Small intestine (tissue), 7 donors: ENCODE measurements around the gene EPHB4. TPM values are rescaled to one million over a fixed set of nuclear protein-coding genes. Genes with fewer than 3 reads are reported as not detected.
"Not testable (repeated sequence)": the region's sequence is repeated elsewhere in the genome, so short reads cannot be mapped to it uniquely, and the experiment has no call there.

Source experiments
- DNase-seq, 2 donors: peaks; one replicate each; pipeline versions ENCODE4 v3.0.0 to v3.0.0-alpha.2; 2013
- FAIRE-seq: peaks from 2 replicates; lab custom pipeline; 2012; peaks lifted over from hg19 to GRCh38; lab: Jason Lieb, UNC
- H3K27ac ChIP-seq, 3 donors: one replicate each; pipeline ENCODE4 v1.5.1; 2013; ENCODE audit warnings: low read length in 2 of 3, mild to moderate bottlenecking in 2 of 3, control low read depth in 1 of 3, inconsistent platforms in 1 of 3, low read depth in 1 of 3, moderate library complexity in 1 of 3
- H3K27me3 ChIP-seq, 3 donors: one replicate each; pipeline ENCODE4 v1.6.1; 2013; ENCODE audit warnings: low read length in 3 of 3, inconsistent platforms in 1 of 3; ENCODE audit not compliant: control insufficient read depth in 3 of 3, insufficient read depth in 3 of 3
- H3K36me3 ChIP-seq, 3 donors: one replicate each; pipeline ENCODE4 v1.6.1; 2013; ENCODE audit warnings: low read length in 3 of 3, inconsistent platforms in 1 of 3, low read depth in 1 of 3, mild to moderate bottlenecking in 1 of 3, moderate library complexity in 1 of 3; ENCODE audit not compliant: control insufficient read depth in 3 of 3, insufficient read depth in 2 of 3
- H3K4me1 ChIP-seq, 3 donors: one replicate each; pipeline ENCODE4 v1.6.1; 2013; ENCODE audit warnings: low read length in 2 of 3, inconsistent platforms in 1 of 3, low read depth in 1 of 3, mild to moderate bottlenecking in 1 of 3, moderate library complexity in 1 of 3; ENCODE audit not compliant: control insufficient read depth in 3 of 3, insufficient read depth in 2 of 3
- H3K4me3 ChIP-seq, 3 donors: one replicate each; pipeline ENCODE4 v1.5.1; 2013; ENCODE audit warnings: low read length in 3 of 3, control low read depth in 1 of 3, inconsistent platforms in 1 of 3, low read depth in 1 of 3, mild to moderate bottlenecking in 1 of 3, moderate library complexity in 1 of 3
- H3K9me3 ChIP-seq, 2 donors: one replicate each; pipeline ENCODE4 v1.6.1; 2013; ENCODE audit warnings: low read depth in 1 of 2, low read length in 1 of 2; ENCODE audit not compliant: control insufficient read depth in 2 of 2, insufficient read depth in 1 of 2
- WGBS, 3 donors: extraction: QIAGEN DNeasy Blood & Tissue Kit; methylation state at CpG; one replicate each; pipeline ENCODE4 v1.1.7; 2013; 5-methylcytosine and 5-hydroxymethylcytosine counted together
- polyA plus RNA-seq, 4 donors: library from polyadenylated mRNA; stranded (reverse) in 3 of 4; unstranded in 1 of 4; fragments of 200-250 nt in 3 of 4; fragments of 120-200 nt in 1 of 4; gene quantifications; one replicate each; pipeline versions ENCODE4 v1.2.1 to v1.2.3, GENCODE V29; 2013
- donor health status: healthy with polysubstance abuse.
- donor health status: control.
- donor health status: control.
- donor health status: Bipolar disorder and iron deficiency.
- donor health status: healthy.

EPHB4 gene
- polyA plus RNA-seq, 4 donors: 1.3 to 53.9 (median 20.0) TPM

GRCh38 chr7:100808354-100808875 is 18.9 kb downstream of the EPHB4 start:
- Histone ChIP-seq H3K4me3 (no peak overlapping the region), H3K4me1 (peaks cover 0 to 4% (median 2%) of the 10 kb centered on the region in 3 donors), H3K27ac (no peak overlapping the region), H3K36me3 (peaks cover 2 to 89% (median 14%) of the 10 kb centered on the region in 3 donors), H3K9me3 (no peaks in the 10 kb centered on the region), H3K27me3 (no peaks in the 10 kb centered on the region)
- DNase-seq (no peak), FAIRE-seq (no peak)
- 69 to 75% (median 74%) methylated on average over 5 of the region's 5 CpGs for WGBS, 3 donors

- 94 to 95% (median 94%) methylated on average over 6 of the region's 6 CpGs for WGBS, 3 donors
- not testable (repeated sequence) for DNase-seq, H3K9me3 ChIP-seq, H3K4me3 ChIP-seq, H3K27ac ChIP-seq, FAIRE-seq, H3K27me3 ChIP-seq
- Histone ChIP-seq H3K4me1 (peaks cover 2 to 18% (median 4%) of the 10 kb centered on the region in 3 donors), H3K36me3 (peaks cover 2 to 87% (median 9%) of the 10 kb centered on the region in 3 donors)
Observed at GRCh38 chr7:100806883-100807282, 20.4 kb downstream of the EPHB4 start.

GRCh38 chr7:100806276-100806675 is 21.0 kb downstream of the EPHB4 start:
- Histone ChIP-seq H3K4me1 (peaks cover 2 to 24% (median 4%) of the 10 kb centered on the region in 3 donors), H3K4me3 (no peak overlapping the region), H3K9me3 (no peaks in the 10 kb centered on the region), H3K27ac (no peak overlapping the region), H3K27me3 (no peaks in the 10 kb centered on the region), H3K36me3 (peaks cover 2 to 81% (median 7%) of the 10 kb centered on the region in 3 donors)
- DNase-seq (no peak), FAIRE-seq (no peak)
- WGBS, 3 donors: 87 to 95% (median 87%) methylated on average over 9 of the region's 9 CpGs

DNA sequence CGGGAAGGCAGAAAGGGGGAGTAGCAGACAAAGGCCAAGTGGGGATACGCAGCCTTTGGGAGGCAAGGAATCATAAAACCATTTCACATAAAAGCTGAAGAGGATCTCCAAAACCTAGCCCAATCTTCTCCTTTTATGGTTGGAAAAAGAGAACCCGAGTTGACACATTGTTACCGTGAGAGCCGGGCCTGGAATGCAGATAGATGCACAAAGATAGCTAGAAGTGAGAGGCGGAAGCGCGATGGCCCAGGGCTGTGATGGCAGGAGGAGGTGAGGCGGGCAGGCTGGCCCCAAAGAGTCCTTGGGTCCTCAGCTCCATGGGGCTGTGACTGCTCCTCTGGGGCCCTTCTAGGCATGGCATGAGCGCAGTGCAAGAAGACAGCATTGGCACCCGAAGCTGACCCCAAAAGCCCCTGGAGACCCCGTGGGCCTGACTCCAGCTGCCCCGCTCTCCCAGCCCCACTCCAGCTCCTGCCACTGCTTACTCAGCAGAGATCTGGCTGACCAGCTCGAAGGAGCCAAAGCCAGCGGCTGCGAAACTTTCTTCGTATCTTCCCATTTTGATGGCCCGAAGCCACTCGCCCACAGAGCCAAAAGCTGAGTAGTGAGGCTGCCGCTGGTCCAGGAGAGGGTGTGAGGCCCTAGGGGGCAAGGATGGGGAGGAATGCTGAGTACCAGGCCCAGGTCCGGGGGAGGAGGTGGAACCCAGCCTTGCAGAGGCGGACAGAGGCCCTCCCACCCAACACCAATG is 22.5 kb downstream of the EPHB4 start:
- 90 to 92% (median 90%) methylated on average over 22 of the region's 22 CpGs for WGBS, 3 donors

DNA sequence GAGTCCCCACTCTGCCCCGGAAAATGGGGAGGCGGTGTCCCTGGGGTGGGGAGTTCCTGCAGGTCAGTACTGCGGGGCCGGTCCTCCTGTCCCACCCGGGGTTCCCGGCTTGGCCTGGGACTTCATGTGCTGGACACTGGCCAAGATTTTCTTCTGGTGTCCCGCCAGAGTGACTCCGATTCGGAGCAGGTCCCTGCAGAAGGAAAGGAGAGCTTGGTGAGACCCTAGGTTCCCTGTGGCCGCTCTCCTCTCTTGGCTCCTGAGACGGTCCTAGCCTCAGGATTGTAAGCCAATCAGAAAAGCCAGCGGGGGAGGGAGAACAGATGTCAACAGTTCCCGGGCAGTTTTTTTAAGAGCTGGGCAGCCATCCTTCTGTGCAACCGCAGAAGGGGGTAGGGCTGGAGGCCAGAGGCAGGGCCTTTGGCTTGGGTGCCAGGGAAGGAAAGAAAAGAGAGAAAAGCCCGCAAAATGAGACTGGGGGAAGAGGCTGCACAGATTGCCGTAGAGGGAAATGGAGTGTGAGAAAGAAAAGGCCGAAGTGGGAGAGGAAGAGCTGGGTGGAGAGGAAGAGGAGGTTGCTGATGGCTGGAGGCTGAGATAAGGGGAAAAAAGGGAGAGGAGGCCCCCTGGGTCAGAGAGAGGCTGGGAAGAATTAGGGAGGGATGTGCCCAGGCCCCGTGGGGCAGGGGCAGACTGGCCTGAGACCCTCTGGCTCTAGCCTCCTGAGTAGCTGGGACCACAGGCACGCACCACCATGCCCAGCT is 23.7 kb downstream of the EPHB4 start:
- WGBS, 3 donors: 10 to 20% (median 18%) methylated on average over 18 to 19 of the region's 19 CpGs
- H3K4me3 ChIP-seq: peak overlapping the region in 1 of 3 donors; percentile 35
- H3K27me3 ChIP-seq: no peaks in the 10 kb centered on the region
- H3K27ac ChIP-seq: peak overlapping the region in 2 of 3 donors; percentile 38 to 45
- H3K36me3 ChIP-seq: peaks cover 2 to 61% (median 3%) of the 10 kb centered on the region in 3 donors
- no peaks in the 10 kb centered on the region for H3K9me3 ChIP-seq
- H3K4me1 ChIP-seq: peaks cover 2 to 27% (median 4%) of the 10 kb centered on the region in 3 donors
- FAIRE-seq (no peak), DNase-seq (peak; percentile 77 to 82)

More for the DNA sequence above, 22.5 kb downstream of the EPHB4 start:
- Histone ChIP-seq H3K4me1 (peaks cover 2 to 24% (median 4%) of the 10 kb centered on the region in 3 donors), H3K27ac (no peak overlapping the region), H3K9me3 (no peaks in the 10 kb centered on the region), H3K27me3 (no peaks in the 10 kb centered on the region), H3K4me3 (no peak overlapping the region), H3K36me3 (peaks cover 2 to 73% (median 3%) of the 10 kb centered on the region in 3 donors)
- FAIRE-seq (no peak), DNase-seq (no peak)

GRCh38 chr7:100802951-100803350 is 24.4 kb downstream of the EPHB4 start:
- no peaks in the 10 kb centered on the region for H3K27me3 ChIP-seq
- H3K27ac ChIP-seq: peak overlapping the region in 2 of 3 donors; percentile 38 to 54
- peak overlapping the region in 1 of 3 donors; percentile 35 for H3K4me3 ChIP-seq
- peaks cover 2 to 27% (median 4%) of the 10 kb centered on the region in 3 donors for H3K4me1 ChIP-seq
- 0 to 49% (median 40%) methylated on average over 3 to 4 of the region's 4 CpGs for WGBS, 3 donors
- DNase-seq (peak; percentile 26 to 32), FAIRE-seq (no peak)
- no peaks in the 10 kb centered on the region for H3K9me3 ChIP-seq
- H3K36me3 ChIP-seq: peaks cover 2 to 55% (median 3%) of the 10 kb centered on the region in 3 donors

GRCh38 chr7:100801833-100802568 is 25.3 kb downstream of the EPHB4 start:
- FAIRE-seq (no peak), DNase-seq (peak; percentile 77 to 78)
- Histone ChIP-seq H3K27ac (peak overlapping the region in 2 of 3 donors; percentile 46 to 54), H3K4me3 (no peak overlapping the region), H3K27me3 (no peaks in the 10 kb centered on the region), H3K4me1 (peaks cover 2 to 27% (median 4%) of the 10 kb centered on the region in 3 donors), H3K9me3 (no peaks in the 10 kb centered on the region), H3K36me3 (peaks cover under 1 to 47% (median 3%) of the 10 kb centered on the region in 3 donors)
- WGBS, 3 donors: 12 to 32% (median 12%) methylated on average over 14 to 18 of the region's 18 CpGs
